HCT116 (cell line): ENCODE results near the gene PLEKHO2. TPM values are rescaled to one million over a fixed set of nuclear protein-coding genes. Genes with fewer than 3 reads are reported as not detected.

Experiments used
- ATAC-seq: fragments of 200-7000 bp; cut with Tn5 transposase; 2 replicates; pipeline ENCODE4 v1.9.1; 2020; ENCODE audit warnings: mild to moderate bottlenecking, moderate library complexity
- BruUV-seq: library from RNA; stranded (reverse); fragments of 400-500 nt; replicated peaks from 2 replicates; lab custom pipeline; 2021; lab: Mats Ljungman, UMichigan
- CTCF ChIA-PET: fragments of 300-600 bp; sonication (Branson Sonifier 250); formaldehyde crosslinking; loops from one replicate; lab custom pipeline; 2021; ENCODE audit warnings: antibody characterized with exemption; lab: Charles Lee
- POLR2A ChIA-PET: fragments of 300-600, 350-600 bp; sonication (Branson Sonifier 250); formaldehyde crosslinking; loops from one replicate; lab custom pipeline; 2021; ENCODE audit warnings: antibody characterized with exemption; lab: Charles Lee
- RAD21 ChIA-PET, 2 experiments: fragments of 300-600 bp; sonication (Branson Sonifier 250); formaldehyde crosslinking; loops; one replicate each; lab custom pipeline; 2023; ENCODE audit warnings: low total read pairs in 2 of 2; ENCODE audit not compliant: uncharacterized antibody in 2 of 2, unreplicated experiment in 2 of 2, low non-redundant PET in 1 of 2; lab: Charles Lee
- DNase-seq: peaks from one replicate; pipeline ENCODE4 v3.0.0-alpha.2; 2010; ENCODE audit warnings: low read depth, low spot score
- H2AFZ ChIP-seq: fragments of 200-600 bp; shearing (Covaris generic), sonication (generic); 2 replicates; pipeline ENCODE4 v1.6.1; 2017; ENCODE audit warnings: low read depth, mixed run types, mixed read lengths, antibody characterized with exemption, low read length; ENCODE audit not compliant: poor library complexity, severe bottlenecking
- H3K27ac ChIP-seq: 2 replicates; pipeline ENCODE4 v1.5.1; 2012; ENCODE audit warnings: low read depth, low read length
- H3K27me3 ChIP-seq: fragments of 200-600 bp; sonication (generic); 2 replicates; pipeline ENCODE4 v1.6.1; 2016; ENCODE audit warnings: mixed run types, low read length, mixed read lengths; ENCODE audit not compliant: insufficient read depth
- H3K36me3 ChIP-seq, 2 experiments: fragments of 200-500 bp in 1 of 2; fragments of 200-600 bp in 1 of 2; sonication (Bioruptor generic) in 1 of 2; sonication (generic) in 1 of 2; 2 replicates each; pipeline versions ENCODE4 v1.5.1 to v1.6.1; 2014 to 2016; ENCODE audit warnings: low read length in 2 of 2, inconsistent platforms in 1 of 2, mixed read lengths in 1 of 2, mixed run types in 1 of 2; ENCODE audit not compliant: insufficient read depth in 2 of 2, control insufficient read depth in 1 of 2
- H3K4me1 ChIP-seq, 2 experiments: fragments of 200-600 bp in 1 of 2; sonication (generic) in 1 of 2; 2 replicates each; pipeline versions ENCODE4 v1.5.1 to v1.6.1; 2012 to 2017; ENCODE audit warnings: low read length in 2 of 2, inconsistent platforms in 1 of 2, mild to moderate bottlenecking in 1 of 2, mixed read lengths in 1 of 2, mixed run types in 1 of 2, moderate library complexity in 1 of 2; ENCODE audit not compliant: insufficient read depth in 2 of 2, control insufficient read depth in 1 of 2
- H3K4me2 ChIP-seq: fragments of 200-600 bp; sonication (generic); 2 replicates; pipeline ENCODE4 v1.6.1; 2017; ENCODE audit warnings: mixed run types, low read length, mixed read lengths
- H3K4me3 ChIP-seq, 2 experiments: fragments of 200-600 bp in 1 of 2; sonication (generic) in 1 of 2; replicated peaks in 1 of 2; 2 replicates each; pipeline ENCODE4 v1.5.1; 2011 to 2016; ENCODE audit warnings: low read length in 2 of 2, control low read depth in 1 of 2, low read depth in 1 of 2, mild to moderate bottlenecking in 1 of 2, mixed read lengths in 1 of 2, mixed run types in 1 of 2
- H3K79me2 ChIP-seq: fragments of 200-600 bp; sonication (generic); 2 replicates; pipeline ENCODE4 v1.6.1; 2017; ENCODE audit warnings: mild to moderate bottlenecking, mixed run types, low read length, moderate library complexity, mixed read lengths; ENCODE audit not compliant: insufficient read depth
- H3K9ac ChIP-seq: fragments of 200-600 bp; sonication (generic); 2 replicates; pipeline ENCODE4 v1.6.1; 2016; ENCODE audit warnings: low read length, mixed read lengths
- H3K9me2 ChIP-seq: fragments of 200-600 bp; sonication (generic), shearing (Covaris generic); 2 replicates; pipeline ENCODE4 v1.6.1; 2017; ENCODE audit warnings: mixed run types, mild to moderate bottlenecking, moderate library complexity; ENCODE audit not compliant: insufficient read depth
- H3K9me3 ChIP-seq, 2 experiments: fragments of 200-500 bp in 1 of 2; fragments of 200-600 bp in 1 of 2; sonication (Bioruptor generic) in 1 of 2; sonication (generic) in 1 of 2; 2 replicates each; pipeline ENCODE4 v1.6.1; 2014 to 2017; ENCODE audit warnings: low read length in 2 of 2, mixed read lengths in 2 of 2, inconsistent platforms in 1 of 2, low read depth in 1 of 2, mild to moderate bottlenecking in 1 of 2, mixed run types in 1 of 2, moderate library complexity in 1 of 2; ENCODE audit not compliant: control insufficient read depth in 1 of 2, insufficient read depth in 1 of 2
- H4K20me1 ChIP-seq: fragments of 200-600 bp; sonication (generic), shearing (Covaris generic); 2 replicates; pipeline ENCODE4 v1.6.1; 2017; ENCODE audit warnings: mixed run types, mild to moderate bottlenecking, moderate library complexity; ENCODE audit not compliant: insufficient read depth
- CTCF ChIP-seq, 3 experiments: fragments of 200-600 bp in 1 of 3; sonication (generic) in 1 of 3; IDR thresholded peaks in 2 of 3; conservative IDR thresholded peaks in 1 of 3; 2 replicates each; pipeline ENCODE4 v1.5.1; 2012 to 2017; ENCODE audit warnings: low read depth in 2 of 3, low read length in 2 of 3, antibody characterized with exemption in 1 of 3, borderline replicate concordance in 1 of 3, control low read depth in 1 of 3, mild to moderate bottlenecking in 1 of 3, mixed read lengths in 1 of 3, mixed run types in 1 of 3, moderate library complexity in 1 of 3; ENCODE audit not compliant: insufficient read depth in 1 of 3
- EZH2 ChIP-seq: fragments of 200-600 bp; sonication (generic); IDR thresholded peaks from 2 replicates; pipeline ENCODE4 v1.6.1; 2017; ENCODE audit warnings: antibody characterized with exemption, mixed run types
- EZH2phosphoT487 ChIP-seq: fragments of 200-600 bp; IDR thresholded peaks from 2 replicates; pipeline ENCODE4 v1.6.1; 2018; ENCODE audit warnings: antibody characterized with exemption, borderline replicate concordance
- FOSL1 ChIP-seq: IDR thresholded peaks from 2 replicates; pipeline ENCODE4 v1.6.1; 2012; ENCODE audit warnings: low read depth
- MAX ChIP-seq: IDR thresholded peaks from 2 replicates; pipeline ENCODE4 v1.6.1; 2012
- RAD21 ChIP-seq: IDR thresholded peaks from 2 replicates; pipeline ENCODE4 v1.6.1; 2012; ENCODE audit warnings: low read depth, mild to moderate bottlenecking
- SIN3A ChIP-seq: IDR thresholded peaks from 2 replicates; pipeline ENCODE4 v1.6.1; 2012; ENCODE audit warnings: low read depth
- SP1 ChIP-seq: IDR thresholded peaks from 2 replicates; pipeline ENCODE4 v1.6.1; 2012; ENCODE audit warnings: low read depth
- SRF ChIP-seq: IDR thresholded peaks from 2 replicates; pipeline ENCODE4 v1.6.1; 2012; ENCODE audit warnings: low read depth
- ZBTB33 ChIP-seq: IDR thresholded peaks from 2 replicates; pipeline ENCODE4 v1.6.1; 2011; ENCODE audit warnings: mild to moderate bottlenecking, low read length, moderate library complexity; ENCODE audit not compliant: insufficient replicate concordance; ENCODE audit errors: extremely low read depth
- ZFX ChIP-seq: fragments of 450-650 bp; IDR thresholded peaks from 2 replicates; pipeline ENCODE4 v1.6.1; 2017
- ZNF274 ChIP-seq: fragments of 200-500 bp; sonication (Bioruptor generic); IDR thresholded peaks from 2 replicates; pipeline ENCODE4 v1.6.1; 2014; ENCODE audit warnings: mild to moderate bottlenecking, low read depth, low read length, inconsistent platforms
- intact Hi-C: fragments of 100-400 bp; cut with micrococcal nuclease; formaldehyde crosslinking; loops from 2 replicates; pipeline ENCODE4 v1.10.0; 2022
- total RNA-seq: library from RNA; stranded (reverse); gene quantifications from one replicate; pipeline ENCODE4 v1.2.1, GENCODE V29; 2021; ENCODE audit not compliant: unreplicated experiment

Gene PLEKHO2
- total RNA-seq, 1 experiment from 2014 or later: 8.0 TPM

GRCh38 chr15:64816452-64816851 lies 25.3 kb upstream of the PLEKHO2 start:
- BruUV-seq: no TSS peak
- ATAC-seq (no peak), DNase-seq (no peak)
- ChIA-PET POLR2A (no interaction called here), CTCF (no interaction called here), RAD21 (no interaction called here)
- H3K27me3 ChIP-seq: no peaks in the 10 kb centered on the region
- no peaks in the 10 kb centered on the region for H3K79me2 ChIP-seq
- H4K20me1 ChIP-seq: no peaks in the 10 kb centered on the region
- no peak overlapping the region for H3K4me3 ChIP-seq
- no peak overlapping the region for H2AFZ ChIP-seq
- H3K9me2 ChIP-seq: no peaks in the 10 kb centered on the region
- H3K27ac ChIP-seq: no peak overlapping the region
- H3K9ac ChIP-seq: no peak overlapping the region
- TF ChIP-seq ZNF274 (no peak), MAX (no peak), ZFX (no peak), FOSL1 (no peak), ZBTB33 (no peak), EZH2 (no peak), SP1 (no peak), SRF (no peak), SIN3A (no peak), RAD21 (no peak), CTCF (IDR thresholded peaks at IDR 0.05 in 2 of 3, conservative IDR thresholded peaks at IDR 0.05 in 1 of 3; ENCODE audit: borderline replicate concordance in 1 of 3, insufficient read depth in 1 of 3, low read depth in 2 of 3, low read length in 2 of 3) (no peak), EZH2phosphoT487 (no peak)
- no peaks in the 10 kb centered on the region for H3K9me3 ChIP-seq
- 0 out of 4 replicates have a peak, but pooled peaks cover 3 to 9% of the 10 kb centered on the region in 2 experiments for H3K36me3 ChIP-seq
- no peaks in the 10 kb centered on the region for H3K4me1 ChIP-seq
- intact Hi-C loops: no loop called here
- no peak overlapping the region for H3K4me2 ChIP-seq
